VCaP (cell line): ENCODE measurements around the gene DACH1.

ENCODE experiments used
- H3K27ac ChIP-seq: fragments of 450-650 bp; 2 replicates; pipeline ENCODE4 v1.5.1; 2017
- TF ChIP-seq, protein P1 (sequence below): fragments of 450-650 bp; conservative IDR thresholded peaks from 2 replicates; pipeline ENCODE4 v1.5.1; 2017; ENCODE audit warnings: mild to moderate bottlenecking, moderate library complexity

Gene DACH1

DNA sequence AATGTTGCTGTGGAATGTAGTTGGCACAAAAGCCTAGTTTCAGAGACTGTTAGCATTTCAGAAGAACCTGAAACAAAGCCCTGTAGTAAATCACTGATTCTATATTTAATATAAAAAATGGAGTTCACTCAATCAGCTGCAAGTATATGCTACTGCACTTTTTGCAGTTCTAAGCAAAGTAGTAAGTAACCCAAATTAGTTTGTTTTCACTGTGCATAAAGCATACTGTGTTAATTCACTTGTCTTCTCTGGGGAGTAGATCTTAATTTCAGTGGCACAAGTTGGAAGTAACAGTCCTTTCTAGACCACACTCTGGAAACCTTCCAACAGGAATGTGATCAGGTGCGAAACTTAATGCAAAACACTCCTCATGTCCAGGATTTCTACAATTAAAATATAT is 139.3 kb downstream of the DACH1 start:
- TF ChIP-seq, protein P1, sequence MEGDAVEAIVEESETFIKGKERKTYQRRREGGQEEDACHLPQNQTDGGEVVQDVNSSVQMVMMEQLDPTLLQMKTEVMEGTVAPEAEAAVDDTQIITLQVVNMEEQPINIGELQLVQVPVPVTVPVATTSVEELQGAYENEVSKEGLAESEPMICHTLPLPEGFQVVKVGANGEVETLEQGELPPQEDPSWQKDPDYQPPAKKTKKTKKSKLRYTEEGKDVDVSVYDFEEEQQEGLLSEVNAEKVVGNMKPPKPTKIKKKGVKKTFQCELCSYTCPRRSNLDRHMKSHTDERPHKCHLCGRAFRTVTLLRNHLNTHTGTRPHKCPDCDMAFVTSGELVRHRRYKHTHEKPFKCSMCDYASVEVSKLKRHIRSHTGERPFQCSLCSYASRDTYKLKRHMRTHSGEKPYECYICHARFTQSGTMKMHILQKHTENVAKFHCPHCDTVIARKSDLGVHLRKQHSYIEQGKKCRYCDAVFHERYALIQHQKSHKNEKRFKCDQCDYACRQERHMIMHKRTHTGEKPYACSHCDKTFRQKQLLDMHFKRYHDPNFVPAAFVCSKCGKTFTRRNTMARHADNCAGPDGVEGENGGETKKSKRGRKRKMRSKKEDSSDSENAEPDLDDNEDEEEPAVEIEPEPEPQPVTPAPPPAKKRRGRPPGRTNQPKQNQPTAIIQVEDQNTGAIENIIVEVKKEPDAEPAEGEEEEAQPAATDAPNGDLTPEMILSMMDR = no peak
- no peak overlapping the region for H3K27ac ChIP-seq

DNA sequence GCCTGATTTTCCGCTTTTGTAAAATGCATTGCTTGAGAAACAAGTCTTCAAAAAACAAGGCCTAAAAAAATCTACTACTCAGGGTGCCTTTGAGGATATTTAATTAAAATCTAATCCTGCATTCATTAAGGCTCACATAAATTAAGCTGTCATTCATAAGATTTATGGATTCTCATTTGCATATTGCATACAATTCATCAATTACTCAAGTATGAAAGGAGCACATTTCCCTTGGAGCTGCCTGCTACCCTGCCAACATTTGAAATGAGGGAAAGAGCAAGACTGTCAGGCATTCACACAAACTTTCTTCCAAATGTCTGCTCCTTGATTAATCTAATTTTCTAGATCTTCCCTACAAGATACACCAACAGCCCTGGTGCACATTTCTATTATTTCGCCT is 140.0 kb downstream of the DACH1 start:
- TF ChIP-seq, protein P1 = no peak
- H3K27ac ChIP-seq = no peak overlapping the region

DNA sequence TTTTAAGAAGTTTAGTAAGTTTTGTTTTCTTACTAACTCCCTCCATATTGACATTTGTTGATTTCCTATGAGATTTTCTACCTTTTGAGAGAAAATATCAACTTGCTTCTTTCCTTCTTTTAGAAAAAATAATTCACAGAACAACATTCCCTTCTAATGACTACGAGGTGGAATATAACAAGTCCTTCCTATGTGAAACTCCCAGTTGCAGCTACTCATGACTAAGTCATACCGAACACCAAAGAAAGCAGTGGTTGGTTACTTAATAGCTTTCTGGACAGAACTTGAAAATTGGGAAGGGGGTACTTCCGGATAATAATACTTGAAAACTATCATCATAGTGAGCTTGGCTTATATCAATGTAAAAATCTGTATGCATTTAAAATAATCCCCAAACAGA is 144.8 kb downstream of the DACH1 start:
- TF ChIP-seq, protein P1 = no peak
- H3K27ac ChIP-seq = no peak overlapping the region

DNA sequence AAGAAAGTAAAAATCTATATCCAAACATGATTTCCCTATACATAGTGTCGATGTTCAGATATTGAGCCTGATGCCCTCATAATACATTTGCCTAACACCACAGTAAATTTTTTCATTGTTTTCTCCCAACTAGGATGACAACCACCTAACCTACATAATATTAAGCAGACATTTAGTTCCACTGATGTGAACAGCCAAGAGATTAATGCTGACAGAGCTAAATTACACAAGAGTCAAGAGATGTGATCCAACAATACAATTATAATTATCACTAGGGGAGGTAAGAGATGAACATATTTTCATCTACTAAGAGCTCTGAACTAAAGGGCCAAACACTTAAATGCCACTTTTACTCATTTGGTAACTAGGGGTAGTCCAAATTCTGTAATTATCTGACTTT is 145.9 kb downstream of the DACH1 start:
- TF ChIP-seq, protein P1 = no peak
- no peak overlapping the region for H3K27ac ChIP-seq

- H3K27ac ChIP-seq = no peak overlapping the region
- TF ChIP-seq, protein P1 = no peak
Observed at GRCh38 chr13:71718931-71719330, 148.1 kb downstream of the DACH1 start.

GRCh38 chr13:71714802-71715375 is 152.1 kb downstream of the DACH1 start:
- H3K27ac ChIP-seq = no peak overlapping the region
- TF ChIP-seq, protein P1 = no peak

- TF ChIP-seq, protein P1 = no peak
- H3K27ac ChIP-seq = no peak overlapping the region
Observed at GRCh38 chr13:71712988-71713653, 153.9 kb downstream of the DACH1 start.
